Pancreas (tissue), 10 donors: ENCODE results near the gene TBC1D4. TPM values are rescaled to one million over a fixed set of nuclear protein-coding genes. Genes with fewer than 3 reads are reported as not detected.
"Not testable (repeated sequence)": the region's sequence is repeated elsewhere in the genome, so short reads cannot be mapped to it uniquely, and the experiment has no call there.

Experiments
- ATAC-seq, 4 donors: fragments of 200-7000 bp; cut with Tn5 transposase; one replicate each; pipeline versions ENCODE4 v1.8.0 to v1.9.1; 2020; ENCODE audit warnings: mild to moderate bottlenecking in 4 of 4, moderate library complexity in 4 of 4
- DNase-seq, 6 donors: peaks; one replicate each; pipeline ENCODE4 v3.0.0-alpha.2; 2020
- FAIRE-seq: peaks from 2 replicates; lab custom pipeline; 2012; peaks lifted over from hg19 to GRCh38; lab: Jason Lieb, UNC
- H3K27ac ChIP-seq, 4 donors: fragments of 200-600 bp; sonication (generic); 1 replicate in 3 of 4; 2 replicates in 1 of 4; pipeline versions ENCODE4 v1.5.0 to v1.8.0; 2020
- H3K27me3 ChIP-seq, 4 donors: fragments of 200-600 bp; one replicate each; pipeline ENCODE4 v1.8.0; 2021
- H3K36me3 ChIP-seq, 3 donors: fragments of 200-600 bp; sonication (generic) in 1 of 3; one replicate each; pipeline versions ENCODE4 v1.5.0 to v1.8.0; 2020 to 2021
- H3K4me1 ChIP-seq, 3 donors: fragments of 200-600 bp; one replicate each; pipeline ENCODE4 v1.8.0; 2021
- H3K4me3 ChIP-seq, 4 donors: fragments of 200-600 bp; sonication (generic) in 2 of 4; one replicate each; pipeline versions ENCODE4 v1.5.0 to v1.8.0; 2020 to 2021
- H3K9me3 ChIP-seq, 4 donors: fragments of 200-600 bp; one replicate each; pipeline ENCODE4 v1.8.0; 2021
- CTCF ChIP-seq, 4 donors: fragments of 200-600 bp; sonication (generic) in 3 of 4; IDR thresholded peaks; one replicate each; pipeline versions ENCODE4 v1.5.0 to v1.8.0; 2021; ENCODE audit warnings: antibody characterized with exemption in 4 of 4
- WGBS, 2 donors: extraction: QIAGEN DNeasy Blood & Tissue Kit; methylation state at CpG; one replicate each; pipeline ENCODE4 v1.1.7; 2013; 5-methylcytosine and 5-hydroxymethylcytosine counted together
- intact Hi-C, 3 donors: fragments of 100-400 bp; cut with DNase I; formaldehyde crosslinking; loops; one replicate each; pipeline versions ENCODE4 v1.11.1 to v1.14.2; 2022
- polyA plus RNA-seq, 2 donors: library from polyadenylated mRNA; stranded (reverse); fragments of 200-250 nt; gene quantifications; one replicate each; pipeline ENCODE4 v1.2.3, GENCODE V29; 2013
- total RNA-seq, 6 donors: library from RNA; stranded (reverse); fragmentation: NEBNext Ultra II Directional in 4 of 6; extraction: Animal tissue kit (Norgen Biotek cat#: 25700) in 4 of 6; gene quantifications; one replicate each; pipeline versions ENCODE4 v1.2.1 to v1.2.4, GENCODE V29; 2021 to 2023
- donor health status: healthy with polysubstance abuse.
- donor health status: DM: no; HTN: no; CAD: no; lungs with moderate emphysema.
- donor health status: DM: no; HTN: no; CAD: no.
- donor health status: control.
- donor health status: control.
- donor health status: Bipolar disorder and iron deficiency.
- donor health status: DM: yes; HTN: yes; CAD: no.
- donor health status: DM: no; HTN: no; CAD: no.
- donor health status: DM: no; HTN: no; CAD: no.
- donor health status: DM: yes; HTN: yes; CAD: no.

Gene TBC1D4
- total and polyA plus RNA-seq, 8 donors = 8.2 to 19.7 (median 10.5) TPM

- H3K9me3 ChIP-seq = no peaks in the 10 kb centered on the region
- DNase-seq (no peak), FAIRE-seq (no peak), ATAC-seq (no peak)
- intact Hi-C loops = no loop called here
- no peaks in the 10 kb centered on the region for H3K4me1 ChIP-seq
- no peak overlapping the region for H3K27ac ChIP-seq
- no peak overlapping the region for H3K4me3 ChIP-seq
- no peak for TF ChIP-seq CTCF (IDR thresholded peaks at IDR 0.05)
- H3K27me3 ChIP-seq = no peaks in the 10 kb centered on the region
- no peaks in the 10 kb centered on the region for H3K36me3 ChIP-seq
Observed at GRCh38 chr13:75355609-75356008, 126.4 kb downstream of the TBC1D4 start.

GRCh38 chr13:75353781-75354193, 128.2 kb downstream of the TBC1D4 start:
- TF ChIP-seq CTCF (IDR thresholded peaks at IDR 0.05) = no peak
- DNase-seq (no peak), ATAC-seq (no peak), FAIRE-seq (no peak)
- H3K9me3 ChIP-seq = no peaks in the 10 kb centered on the region
- no peaks in the 10 kb centered on the region for H3K36me3 ChIP-seq
- H3K4me3 ChIP-seq = no peak overlapping the region
- intact Hi-C loops = no loop called here
- no peaks in the 10 kb centered on the region for H3K4me1 ChIP-seq
- 87 to 89% methylated on average over 6 of the region's 6 CpGs for WGBS, 2 donors
- H3K27me3 ChIP-seq = no peaks in the 10 kb centered on the region
- H3K27ac ChIP-seq = no peak overlapping the region

- DNase-seq (no peak), ATAC-seq (no peak), FAIRE-seq (no peak)
- no peak overlapping the region for H3K4me3 ChIP-seq
- no peak overlapping the region for H3K27ac ChIP-seq
- no peak for TF ChIP-seq CTCF (IDR thresholded peaks at IDR 0.05)
- H3K9me3 ChIP-seq = no peaks in the 10 kb centered on the region
- H3K4me1 ChIP-seq = no peaks in the 10 kb centered on the region
- H3K36me3 ChIP-seq = no peaks in the 10 kb centered on the region
- intact Hi-C loops = no loop called here
- 85 to 87% methylated on average over 3 of the region's 3 CpGs for WGBS, 2 donors
- no peaks in the 10 kb centered on the region for H3K27me3 ChIP-seq
Observed at GRCh38 chr13:75352641-75353327, 129.2 kb downstream of the TBC1D4 start.

GRCh38 chr13:75351538-75351937, 130.4 kb downstream of the TBC1D4 start:
- H3K36me3 ChIP-seq, FAIRE-seq, H3K4me1 ChIP-seq, H3K27me3 ChIP-seq, H3K9me3 ChIP-seq, H3K27ac ChIP-seq, H3K4me3 ChIP-seq, ATAC-seq, intact Hi-C loops, DNase-seq: not testable (repeated sequence)
- WGBS, 2 donors = 95 to 100% methylated on average over 3 of the region's 3 CpGs

- intact Hi-C loops = no loop called here
- Histone ChIP-seq H3K9me3 (no peaks in the 10 kb centered on the region), H3K36me3 (no peaks in the 10 kb centered on the region), H3K27ac (no peak overlapping the region), H3K27me3 (no peaks in the 10 kb centered on the region), H3K4me1 (no peaks in the 10 kb centered on the region), H3K4me3 (no peak overlapping the region)
- DNase-seq (no peak), FAIRE-seq (no peak), ATAC-seq (no peak)
- no peak for TF ChIP-seq CTCF (IDR thresholded peaks at IDR 0.05)
- WGBS, 2 donors = 18 to 41% methylated on average over 1 of the region's 1 CpG
Observed at GRCh38 chr13:75347925-75348324, 134.0 kb downstream of the TBC1D4 start.
